ENCODE data around the gene BMPER.

BMPER gene

DNA sequence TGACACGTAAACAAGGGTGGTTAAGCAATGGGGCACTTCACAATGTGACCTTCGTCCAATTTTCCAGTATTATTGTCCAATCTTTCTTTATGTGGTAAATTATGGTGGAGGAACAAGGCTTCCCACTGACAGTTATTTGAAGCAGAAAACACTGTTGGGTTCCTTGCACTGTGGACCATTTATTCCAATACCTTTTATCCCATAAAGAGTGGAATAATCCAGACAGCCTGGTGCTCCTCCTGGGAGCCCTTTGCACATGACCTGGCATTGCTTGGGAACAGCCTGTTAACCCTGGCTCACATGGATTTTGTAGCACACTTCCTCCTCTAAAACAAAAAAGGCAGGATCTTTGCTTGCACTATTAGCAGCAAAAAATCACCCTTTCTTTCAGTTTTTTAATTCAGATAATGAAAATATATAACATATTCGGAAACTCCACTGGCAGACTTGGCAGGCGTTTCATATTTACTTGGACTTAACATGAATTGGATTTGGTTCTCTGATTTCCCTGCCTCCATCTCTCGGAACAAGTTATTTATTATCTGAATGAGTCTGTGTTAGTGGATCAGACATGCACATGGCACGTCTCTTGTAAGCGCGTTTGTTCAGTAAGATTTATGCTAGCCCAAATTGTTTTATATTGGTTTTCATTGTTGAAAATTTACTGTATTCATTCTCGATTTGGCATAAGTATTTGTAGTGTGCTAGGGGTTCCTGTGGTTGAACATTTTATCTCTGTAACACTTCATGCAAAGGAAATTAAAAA lies 59.3 kb downstream of the BMPER start:
- in situ Hi-C loops (cut with MboI; ENCODE audit: low sequenced_read_pairs) = no loop called here

DNA sequence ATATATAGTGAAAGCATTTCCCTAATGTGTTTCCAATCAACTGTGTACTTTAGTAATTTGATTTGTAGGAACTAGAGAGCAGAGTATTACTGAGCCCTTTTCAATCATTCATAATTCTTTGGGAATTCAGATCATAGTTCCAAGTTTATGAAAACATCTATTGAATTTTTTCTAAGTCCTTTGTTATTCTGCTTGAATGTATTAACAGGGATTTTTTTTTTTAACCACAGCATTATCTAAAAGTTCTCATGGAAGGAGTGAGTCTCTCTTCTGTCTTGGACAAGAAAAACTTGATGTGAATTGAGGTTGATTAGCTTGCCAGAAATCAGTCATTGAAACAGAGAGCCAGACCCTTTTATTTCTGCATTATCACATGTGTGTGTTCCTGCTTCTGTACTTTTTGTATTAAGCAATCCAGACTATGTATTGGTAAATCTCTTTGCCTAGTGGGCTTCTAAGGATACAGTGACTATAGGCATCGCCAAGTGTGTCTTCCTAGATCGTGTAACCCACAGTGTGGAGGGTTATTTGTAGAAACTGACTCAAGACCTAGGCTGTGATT lies 59.9 kb downstream of the BMPER start:
- in situ Hi-C loops (cut with MboI; ENCODE audit: low sequenced_read_pairs) = no loop called here

DNA sequence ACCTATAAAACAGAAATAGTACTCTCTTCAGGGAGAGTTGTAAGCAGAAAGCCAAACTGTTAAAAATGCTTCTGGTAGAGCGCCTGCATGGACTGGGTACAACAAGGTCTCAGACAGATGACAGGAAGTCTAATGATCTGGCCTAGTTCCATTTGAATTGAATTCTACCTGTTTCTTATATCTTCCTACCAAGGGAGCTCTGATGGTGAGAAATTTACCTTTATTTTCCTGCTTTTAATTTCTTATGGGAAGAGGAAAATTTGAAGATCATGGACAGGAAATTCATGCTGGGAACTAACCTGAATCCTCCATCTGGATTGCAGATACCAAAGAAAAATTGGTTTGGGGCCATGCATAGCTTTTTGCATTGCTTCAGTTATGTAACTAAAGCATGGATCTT lies 63.3 kb downstream of the BMPER start:
- in situ Hi-C loops (cut with MboI; ENCODE audit: low sequenced_read_pairs) = no loop called here

DNA sequence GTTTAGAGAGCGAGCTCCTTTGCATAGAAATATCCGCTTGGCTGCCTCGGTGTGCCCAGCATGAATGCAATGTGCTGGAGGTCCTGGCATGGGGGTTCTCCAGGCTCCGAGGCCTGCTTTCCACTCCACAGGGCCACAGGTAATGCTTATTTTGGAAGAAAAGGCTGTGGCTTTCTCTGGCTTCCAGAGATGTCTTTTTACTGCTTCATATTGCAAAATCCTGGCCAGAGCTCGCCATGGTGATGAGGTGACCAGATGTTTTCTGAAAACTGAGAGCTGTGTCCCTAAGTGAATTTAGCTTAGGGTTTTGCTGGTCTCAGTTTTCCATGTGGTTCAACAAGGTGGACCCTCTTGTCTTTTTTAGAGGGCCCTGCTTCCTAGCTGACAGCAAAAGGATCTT lies 65.2 kb downstream of the BMPER start:
- in situ Hi-C loops (cut with MboI; ENCODE audit: low sequenced_read_pairs) = no loop called here

DNA sequence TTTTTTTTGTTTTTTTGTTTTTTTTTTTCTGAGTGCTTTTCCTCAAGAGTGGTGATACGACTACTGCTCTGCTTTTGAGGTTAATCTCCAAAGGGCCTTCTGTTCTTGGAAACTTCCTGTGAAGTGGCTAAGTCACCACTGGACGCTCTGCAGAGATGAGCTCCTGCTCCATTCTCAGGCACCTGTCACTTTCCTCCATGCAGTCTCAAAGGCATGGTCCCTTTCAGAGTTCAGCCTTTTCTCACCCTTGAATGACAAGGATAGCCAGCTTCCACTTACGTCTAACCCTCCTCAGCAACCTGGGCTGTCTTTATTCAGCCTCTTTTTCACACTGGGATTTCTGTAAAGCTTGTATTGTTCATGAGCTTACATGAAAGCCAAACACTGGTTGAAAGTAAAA lies 65.8 kb downstream of the BMPER start:
- in situ Hi-C loops (cut with MboI; ENCODE audit: low sequenced_read_pairs) = no loop called here

DNA sequence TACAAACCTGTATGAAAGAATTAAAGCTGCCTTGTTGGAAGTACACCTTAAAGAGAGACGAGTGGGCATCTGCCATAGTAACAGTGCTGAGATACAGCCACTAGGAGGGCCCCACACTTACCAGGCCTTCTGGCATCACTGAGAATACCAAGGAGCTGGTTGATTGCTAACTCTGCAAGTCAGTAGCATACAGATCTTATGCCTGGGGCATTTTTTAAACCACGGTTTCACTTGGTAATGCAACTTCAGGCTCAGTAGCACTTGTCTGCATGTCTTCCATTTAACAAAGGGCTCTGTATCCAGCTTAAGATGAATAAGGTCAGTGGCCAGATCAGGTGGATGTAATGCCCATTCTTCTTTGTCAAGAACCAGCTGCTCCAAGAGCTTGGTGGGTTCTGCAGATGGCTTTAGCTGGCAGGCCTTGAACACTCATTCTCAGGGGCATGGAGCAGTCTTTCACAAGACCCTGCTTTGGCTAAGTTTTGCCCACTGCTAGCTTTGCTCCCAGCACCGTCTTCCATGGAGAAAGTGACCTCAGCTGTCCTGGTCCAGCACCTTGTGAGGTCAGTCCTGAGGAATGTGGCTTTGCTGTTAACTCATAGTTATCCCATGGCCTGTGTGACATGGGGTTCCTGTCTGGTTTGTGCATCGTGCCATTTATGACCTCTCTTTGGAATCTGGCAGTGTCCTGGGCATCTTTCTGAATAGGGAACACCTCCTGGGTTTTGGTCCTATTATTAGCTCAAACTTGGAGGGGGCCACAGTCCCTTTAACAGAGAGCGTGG lies 68.1 kb downstream of the BMPER start:
- in situ Hi-C loops (cut with MboI; ENCODE audit: low sequenced_read_pairs) = no loop called here

DNA sequence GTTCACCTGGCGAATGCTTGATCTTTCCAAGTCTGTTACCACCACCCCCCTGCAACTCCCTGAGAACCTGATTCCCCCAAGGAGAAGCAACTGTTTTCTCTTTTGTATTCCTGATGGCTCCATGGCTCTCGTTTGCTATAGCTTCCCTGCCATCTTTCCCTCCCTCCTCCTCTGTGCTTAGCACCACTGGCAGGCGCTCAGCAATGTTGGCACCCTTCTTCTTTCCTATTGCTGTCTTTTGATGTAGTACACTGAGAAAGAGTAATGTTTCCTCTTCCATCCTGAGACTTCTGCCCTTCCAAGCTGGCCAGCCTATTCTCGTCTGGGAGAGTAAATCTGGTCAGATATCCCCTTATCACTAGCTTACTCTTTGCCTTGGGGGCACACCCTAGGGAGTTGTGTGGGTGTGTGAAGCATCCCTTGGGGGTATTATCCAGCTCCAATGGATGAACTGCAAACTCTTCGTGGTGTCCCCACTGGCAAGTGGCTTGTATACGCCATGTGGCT lies 74.0 kb downstream of the BMPER start:
- in situ Hi-C loops (cut with MboI; ENCODE audit: low sequenced_read_pairs) = no loop called here

DNA sequence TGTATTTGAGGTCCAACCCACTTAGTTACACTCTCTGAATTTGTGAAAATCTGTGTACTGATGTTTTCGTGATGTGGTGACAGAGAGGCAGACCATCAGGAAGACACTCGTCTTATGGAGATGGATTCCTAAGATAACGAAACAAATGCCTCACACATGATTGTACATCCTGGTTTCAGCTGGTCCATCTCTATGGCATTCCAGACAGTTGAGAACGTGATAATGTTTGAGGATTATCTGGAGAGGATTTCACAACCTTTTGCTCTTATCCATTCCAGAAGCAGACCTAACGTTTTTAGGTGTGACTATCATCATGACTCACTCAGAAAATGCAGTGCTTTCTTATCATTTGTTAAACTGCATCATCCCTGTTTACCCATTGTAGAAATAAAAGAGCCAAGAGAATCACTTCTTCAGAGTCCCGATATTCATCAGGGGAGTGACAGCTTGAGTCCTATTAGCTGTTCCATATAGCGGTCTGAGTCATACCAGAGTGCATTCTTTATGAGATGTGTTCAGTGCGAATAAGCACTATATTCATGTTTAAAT lies 74.5 kb downstream of the BMPER start:
- in situ Hi-C loops (cut with MboI; ENCODE audit: low sequenced_read_pairs) = no loop called here

DNA sequence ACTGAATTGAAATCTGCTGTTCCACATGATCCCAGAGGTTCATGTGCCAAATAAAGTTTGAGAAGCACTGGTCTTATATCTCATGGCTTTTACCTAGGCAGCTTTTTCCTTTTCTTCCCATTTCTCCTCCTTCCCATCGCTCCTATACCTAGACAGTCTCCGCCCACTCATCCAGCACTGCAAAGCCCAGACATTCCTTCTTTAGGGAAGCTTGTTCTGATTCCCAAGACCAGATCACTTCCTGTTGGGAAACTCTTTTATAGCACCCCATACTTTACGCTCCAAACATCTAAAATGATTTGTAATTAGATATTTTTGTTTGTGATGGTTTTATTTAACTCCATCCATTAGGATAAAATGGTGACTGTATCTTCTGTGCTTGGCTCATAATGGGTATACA lies 75.9 kb downstream of the BMPER start:
- in situ Hi-C loops (cut with MboI; ENCODE audit: low sequenced_read_pairs) = no loop called here

DNA sequence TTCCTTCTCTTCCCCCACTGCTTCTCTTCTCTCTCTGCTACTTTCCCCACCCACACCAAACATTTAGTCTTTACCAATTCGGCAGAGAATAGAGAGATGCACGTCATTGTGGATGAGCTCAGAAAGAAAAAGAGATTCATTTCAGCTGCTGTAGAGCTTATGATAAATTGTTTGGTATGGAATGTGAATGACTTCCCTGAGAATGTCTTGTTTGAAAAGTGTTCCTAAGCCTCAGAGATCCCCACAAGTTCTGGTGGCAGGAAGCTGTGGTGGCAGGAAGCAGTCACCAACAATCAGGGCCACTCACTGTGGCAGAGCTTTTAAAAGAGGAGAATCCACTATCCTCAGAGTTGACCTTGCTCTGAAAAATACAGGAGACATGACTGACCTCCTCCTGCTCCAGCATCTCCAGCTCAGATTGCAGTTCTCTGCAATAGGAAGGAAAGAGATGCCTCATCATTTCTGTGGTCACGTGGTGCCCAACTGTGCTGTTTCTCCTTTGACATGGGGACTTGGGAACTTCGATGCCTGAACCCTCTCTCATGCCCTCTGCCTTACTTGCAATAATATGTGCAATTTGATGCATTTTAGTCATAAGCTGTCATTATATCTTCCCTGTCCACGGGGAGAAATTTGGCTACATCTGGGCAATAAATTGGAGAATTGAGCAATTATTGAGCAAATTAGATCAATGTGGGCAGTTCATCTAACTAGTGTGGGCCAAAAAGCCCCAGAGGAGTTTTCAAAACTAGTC lies 76.5 kb downstream of the BMPER start:
- in situ Hi-C loops (cut with MboI; ENCODE audit: low sequenced_read_pairs) = no loop called here

DNA sequence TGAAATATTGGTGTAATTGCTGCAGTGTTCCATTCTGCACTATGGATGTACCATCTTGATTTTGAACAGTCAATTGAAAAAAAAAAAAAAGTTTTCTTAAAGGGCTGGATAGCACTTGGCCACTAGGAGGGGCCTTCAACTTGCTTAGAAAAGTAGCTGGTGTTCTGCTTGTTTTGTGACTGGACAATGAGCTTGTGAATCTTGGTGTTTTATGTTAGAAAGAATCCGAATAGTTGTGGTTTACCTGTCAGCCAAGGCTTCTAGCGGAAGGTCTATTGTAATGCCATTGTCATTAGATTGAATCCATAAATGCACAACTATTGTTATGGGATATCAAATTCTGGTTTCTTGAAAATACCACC lies 77.1 kb downstream of the BMPER start:
- in situ Hi-C loops (cut with MboI; ENCODE audit: low sequenced_read_pairs) = no loop called here

DNA sequence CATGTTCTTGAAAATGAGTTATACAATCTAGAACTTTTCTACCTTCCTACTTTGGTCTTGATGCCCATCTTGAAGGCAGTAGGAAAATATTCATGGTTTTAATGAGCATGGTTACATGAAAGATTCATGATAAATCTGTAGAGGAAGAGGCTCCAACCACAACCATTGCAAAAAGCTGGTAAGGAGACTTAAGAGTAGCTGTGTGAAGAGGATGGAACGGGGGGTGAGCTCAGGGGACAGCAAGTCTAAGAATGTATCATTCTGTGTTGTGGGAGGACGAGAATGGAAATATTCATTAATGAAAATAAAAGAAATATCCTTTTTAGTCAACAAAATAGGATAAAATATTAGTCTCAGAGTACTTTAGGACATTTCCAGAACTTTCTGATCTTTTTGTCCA lies 81.1 kb downstream of the BMPER start:
- in situ Hi-C loops (cut with MboI; ENCODE audit: low sequenced_read_pairs) = no loop called here

DNA sequence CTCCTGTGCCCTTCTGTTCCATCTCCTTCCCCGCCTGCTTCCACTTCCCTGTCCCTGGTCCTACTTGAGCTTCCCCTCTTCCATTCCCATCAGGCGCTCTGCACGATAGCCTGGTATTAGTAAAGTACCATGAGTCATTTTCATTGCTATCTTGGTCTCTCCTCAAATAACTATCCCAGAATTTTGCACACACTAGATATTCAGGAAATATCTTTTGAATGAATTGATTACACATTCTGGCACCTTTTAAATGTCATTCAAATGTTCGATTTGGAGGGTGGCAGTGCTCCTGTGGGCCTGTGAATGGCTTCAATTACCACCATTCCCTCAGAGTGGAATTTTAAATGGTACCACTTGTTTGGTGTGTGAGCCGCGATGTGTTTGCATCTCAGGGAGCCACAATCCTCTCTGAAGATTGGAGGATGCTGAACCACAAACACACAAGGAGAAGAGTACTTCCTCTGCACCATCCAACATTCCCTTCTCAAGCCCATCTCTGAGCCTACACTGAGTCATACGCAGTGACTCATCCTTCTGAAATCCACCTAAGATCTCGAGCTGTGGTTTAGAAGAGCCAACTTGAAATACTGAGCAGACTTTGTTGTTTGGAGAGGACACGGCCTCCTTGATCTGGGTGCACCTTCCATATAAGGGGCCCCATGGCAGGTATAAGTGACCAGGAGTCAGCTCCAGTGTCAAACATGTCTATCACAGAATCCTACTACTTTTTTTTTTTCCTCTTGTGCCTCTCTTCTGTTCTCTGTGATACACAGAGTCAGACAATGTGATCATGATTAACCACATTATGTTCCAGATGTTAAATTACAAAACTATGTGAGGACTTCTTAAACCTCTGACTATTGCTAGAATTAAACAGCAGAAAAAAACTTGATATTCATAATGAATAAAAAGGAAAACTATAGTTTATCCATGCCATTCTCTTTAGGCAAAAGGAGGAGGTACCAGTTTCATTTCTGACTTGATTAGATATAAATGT lies 81.9 kb downstream of the BMPER start:
- in situ Hi-C loops (cut with MboI; ENCODE audit: low sequenced_read_pairs) = no loop called here

DNA sequence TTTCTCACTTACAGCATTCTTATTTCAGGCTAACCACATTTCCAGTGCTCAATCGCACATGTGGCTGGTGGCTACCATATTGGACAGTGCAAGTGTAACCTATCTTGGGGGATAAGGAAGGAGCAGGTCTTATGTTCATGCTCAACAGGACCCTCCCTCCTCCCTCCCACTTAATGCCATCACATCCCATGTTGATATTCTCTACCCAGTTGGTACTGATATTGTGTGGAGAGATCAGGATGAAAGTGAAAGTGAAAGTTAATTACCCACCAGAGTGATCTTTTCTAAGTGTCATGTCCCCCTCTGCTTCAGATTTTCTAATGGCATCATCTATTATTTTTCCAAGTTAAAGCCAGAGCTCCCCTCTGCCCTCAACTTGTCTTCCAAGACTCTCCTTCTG lies 91.6 kb downstream of the BMPER start:
- in situ Hi-C loops (cut with MboI; ENCODE audit: low sequenced_read_pairs) = no loop called here

DNA sequence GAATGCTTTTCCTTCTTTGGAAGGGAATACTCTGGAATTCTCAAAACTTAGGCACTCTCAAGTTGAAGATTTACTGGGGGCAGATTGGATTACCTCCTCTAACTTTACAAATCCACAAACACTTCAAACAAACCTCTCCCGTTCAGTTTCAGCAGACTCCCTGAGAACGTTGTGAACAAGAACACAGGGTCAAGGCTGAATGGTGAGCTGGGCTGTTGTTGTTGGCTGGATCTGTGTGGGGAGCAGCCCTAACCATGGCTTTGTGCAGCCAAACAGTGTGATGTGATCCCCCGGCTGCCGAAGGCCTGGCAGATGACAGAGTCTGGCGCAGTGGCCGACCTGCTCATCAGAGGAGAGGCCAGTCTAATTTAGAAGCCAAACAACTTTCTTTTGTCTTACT lies 93.1 kb downstream of the BMPER start:
- in situ Hi-C loops (cut with MboI; ENCODE audit: low sequenced_read_pairs) = no loop called here

DNA sequence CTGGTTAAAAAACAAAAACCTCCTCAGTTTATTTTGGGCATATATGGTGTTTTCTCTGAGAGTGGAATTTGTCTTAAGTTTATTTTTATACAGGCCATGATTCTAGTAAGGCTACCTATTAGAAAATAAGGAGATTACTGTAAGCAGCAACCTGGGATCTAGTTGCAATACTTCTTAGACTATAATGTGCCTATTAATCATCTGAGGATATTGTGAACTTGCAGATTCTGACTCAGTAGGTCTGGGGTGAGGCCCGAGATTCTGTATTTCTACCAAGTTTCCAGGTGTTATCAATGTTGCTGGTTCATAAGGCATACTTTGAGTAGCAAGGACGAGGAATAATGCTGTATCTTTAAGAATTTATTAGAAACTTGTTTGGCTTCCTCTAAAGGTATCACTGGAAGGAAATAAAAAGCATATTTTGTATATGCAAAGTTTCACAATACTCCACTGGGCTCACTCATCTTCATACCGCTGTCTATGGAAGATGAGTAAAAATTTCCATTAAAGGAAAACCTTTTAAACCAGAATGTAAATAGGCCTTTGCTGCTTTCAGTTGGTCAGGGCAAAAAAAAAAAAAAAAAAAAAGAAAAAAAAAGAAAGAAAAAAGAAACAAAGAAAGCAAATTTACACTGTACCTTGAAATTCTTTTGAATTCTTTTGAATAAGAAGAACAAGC lies 105.8 kb downstream of the BMPER start:
- in situ Hi-C loops (cut with MboI; ENCODE audit: low sequenced_read_pairs) = no loop called here

DNA sequence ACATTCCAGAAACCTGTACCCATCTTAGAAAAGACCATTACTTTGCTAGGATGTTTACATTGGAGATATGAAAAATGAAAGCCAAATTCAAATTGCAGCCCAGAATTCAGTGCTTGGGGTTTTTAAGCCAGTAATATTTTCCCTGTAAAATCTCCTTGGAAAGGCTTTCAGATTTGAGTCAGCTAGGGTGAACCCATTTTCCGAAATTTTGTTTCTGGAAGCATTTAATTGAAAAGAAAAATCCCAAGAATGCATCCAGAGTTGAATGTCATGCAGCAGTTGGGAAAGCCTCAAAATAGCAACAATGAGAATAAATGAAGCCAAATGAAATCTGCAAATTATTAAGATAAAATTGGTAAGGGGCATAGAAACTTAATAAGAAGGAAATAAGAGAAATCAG lies 106.4 kb downstream of the BMPER start:
- in situ Hi-C loops (cut with MboI; ENCODE audit: low sequenced_read_pairs) = no loop called here

DNA sequence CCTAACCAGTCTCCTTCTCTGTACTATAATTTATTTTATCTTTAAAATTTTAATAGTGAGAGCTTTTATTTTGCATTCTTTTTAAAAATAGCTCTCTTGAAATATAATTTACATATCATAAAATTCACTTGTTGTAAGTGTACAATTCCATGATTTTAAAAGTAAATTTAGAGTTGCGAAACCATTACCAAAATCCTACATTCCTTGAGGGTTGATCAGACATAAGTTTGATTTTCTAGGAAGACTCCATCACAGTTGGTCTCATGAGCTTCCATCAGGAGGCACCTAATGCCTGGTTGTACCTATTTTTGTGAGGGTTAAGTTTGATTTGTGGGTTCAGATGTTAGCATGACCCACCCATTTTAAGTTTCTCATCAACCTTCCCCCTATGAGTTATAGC lies 108.1 kb downstream of the BMPER start:
- in situ Hi-C loops (cut with MboI; ENCODE audit: low sequenced_read_pairs) = no loop called here

DNA sequence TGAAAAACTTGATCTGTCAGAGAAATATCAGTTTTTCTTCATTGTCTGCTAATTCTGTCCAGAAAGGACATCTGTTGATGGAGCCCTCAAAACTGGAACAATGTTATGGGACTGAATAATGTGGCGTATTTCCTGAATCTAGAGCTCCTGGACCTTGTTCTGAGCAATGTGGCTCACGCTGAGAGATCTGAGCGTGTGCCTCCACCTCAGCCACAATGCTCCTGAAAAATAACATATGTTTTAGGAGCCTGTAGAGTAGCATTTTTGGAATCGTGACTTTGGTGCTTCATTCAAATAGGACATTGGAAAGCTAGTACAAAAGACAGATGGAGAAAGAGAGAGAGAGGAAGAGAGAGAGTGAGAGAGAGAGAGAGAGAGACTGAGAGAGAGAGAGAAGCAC lies 110.3 kb downstream of the BMPER start:
- in situ Hi-C loops (cut with MboI; ENCODE audit: low sequenced_read_pairs) = no loop called here

All from HL-60/S4 (cell line).